ENCODE results near the gene TMEM63A.

GRCh38 chr1:225896937-225897549 lies 14.9 kb upstream of the TMEM63A start:
- TF ChIP-seq POLR2A (IDR thresholded peaks at IDR 0.05): peak; percentile 48
- peak in 1 of 4 donors; percentile 4 for TF ChIP-seq CTCF (IDR thresholded peaks at IDR 0.05)
